HepG2 (cell line): ENCODE measurements around the gene AGPAT3.

Source experiments
- BRD4 ChIP-seq: sonication (generic); formaldehyde crosslinking; IDR thresholded peaks from 2 replicates; pipeline ENCODE4 v1.4.0; 2020; ENCODE audit warnings: missing genetic modification reagents
- CAMTA2 ChIP-seq: sonication (generic); formaldehyde crosslinking; IDR thresholded peaks from 2 replicates; pipeline ENCODE4 v1.4.0; 2020; ENCODE audit warnings: mild to moderate bottlenecking, missing genetic modification reagents, borderline replicate concordance
- DNMT3B ChIP-seq: conservative IDR thresholded peaks from 2 replicates; pipeline ENCODE4 v1.6.1; 2016; ENCODE audit warnings: missing biosample characterization, control low read depth
- HIC2 ChIP-seq: sonication (generic); formaldehyde crosslinking; IDR thresholded peaks from 2 replicates; pipeline ENCODE4 v1.9.0; 2022; ENCODE audit warnings: low read depth, missing genetic modification reagents
- ZFP36 ChIP-seq: fragments of 150-350 bp; IDR thresholded peaks from 2 replicates; pipeline ENCODE4 v1.6.1; 2018; ENCODE audit warnings: borderline replicate concordance, low read length, low read depth; ENCODE audit not compliant: partially characterized antibody
- TF ChIP-seq, protein P1 (sequence below): IDR thresholded peaks from 2 replicates; pipeline ENCODE4 v1.6.1; 2016; ENCODE audit warnings: low read depth
- TF ChIP-seq, protein P2 (sequence below): sonication (generic); formaldehyde crosslinking; IDR thresholded peaks from 2 replicates; pipeline ENCODE4 v1.8.0; 2022; ENCODE audit warnings: missing genetic modification reagents, mild to moderate bottlenecking, moderate library complexity, borderline replicate concordance

GRCh38 chr21:43847301-43847700 lies 17.7 kb upstream of the AGPAT3 start:
- TF ChIP-seq ZFP36: no peak
- TF ChIP-seq, protein P1, sequence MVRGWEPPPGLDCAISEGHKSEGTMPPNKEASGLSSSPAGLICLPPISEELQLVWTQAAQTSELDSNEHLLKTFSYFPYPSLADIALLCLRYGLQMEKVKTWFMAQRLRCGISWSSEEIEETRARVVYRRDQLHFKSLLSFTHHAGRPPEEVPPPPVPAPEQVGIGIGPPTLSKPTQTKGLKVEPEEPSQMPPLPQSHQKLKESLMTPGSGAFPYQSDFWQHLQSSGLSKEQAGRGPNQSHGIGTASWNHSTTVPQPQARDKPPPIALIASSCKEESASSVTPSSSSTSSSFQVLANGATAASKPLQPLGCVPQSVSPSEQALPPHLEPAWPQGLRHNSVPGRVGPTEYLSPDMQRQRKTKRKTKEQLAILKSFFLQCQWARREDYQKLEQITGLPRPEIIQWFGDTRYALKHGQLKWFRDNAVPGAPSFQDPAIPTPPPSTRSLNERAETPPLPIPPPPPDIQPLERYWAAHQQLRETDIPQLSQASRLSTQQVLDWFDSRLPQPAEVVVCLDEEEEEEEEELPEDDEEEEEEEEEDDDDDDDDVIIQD: no peak
- TF ChIP-seq DNMT3B (CRISPR knock-in tag): no peak
- no peak for TF ChIP-seq HIC2 (CRISPR knock-in tag)
- TF ChIP-seq, protein P2, sequence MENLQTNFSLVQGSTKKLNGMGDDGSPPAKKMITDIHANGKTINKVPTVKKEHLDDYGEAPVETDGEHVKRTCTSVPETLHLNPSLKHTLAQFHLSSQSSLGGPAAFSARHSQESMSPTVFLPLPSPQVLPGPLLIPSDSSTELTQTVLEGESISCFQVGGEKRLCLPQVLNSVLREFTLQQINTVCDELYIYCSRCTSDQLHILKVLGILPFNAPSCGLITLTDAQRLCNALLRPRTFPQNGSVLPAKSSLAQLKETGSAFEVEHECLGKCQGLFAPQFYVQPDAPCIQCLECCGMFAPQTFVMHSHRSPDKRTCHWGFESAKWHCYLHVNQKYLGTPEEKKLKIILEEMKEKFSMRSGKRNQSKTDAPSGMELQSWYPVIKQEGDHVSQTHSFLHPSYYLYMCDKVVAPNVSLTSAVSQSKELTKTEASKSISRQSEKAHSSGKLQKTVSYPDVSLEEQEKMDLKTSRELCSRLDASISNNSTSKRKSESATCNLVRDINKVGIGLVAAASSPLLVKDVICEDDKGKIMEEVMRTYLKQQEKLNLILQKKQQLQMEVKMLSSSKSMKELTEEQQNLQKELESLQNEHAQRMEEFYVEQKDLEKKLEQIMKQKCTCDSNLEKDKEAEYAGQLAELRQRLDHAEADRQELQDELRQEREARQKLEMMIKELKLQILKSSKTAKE (CRISPR knock-in tag): no peak
- no peak for TF ChIP-seq CAMTA2 (CRISPR knock-in tag)
- TF ChIP-seq BRD4: no peak
